Measurements from ENCODE around the gene EXD3. TPM values are rescaled to one million over a fixed set of nuclear protein-coding genes. Genes with fewer than 3 reads are reported as not detected.
"Not testable (repeated sequence)": the region's sequence is repeated elsewhere in the genome, so short reads cannot be mapped to it uniquely, and the experiment has no call there.

EXD3 gene
- polyA plus RNA-seq, 2 of the 4 experiments (the other 2 are of a cell fraction) = 3.4 to 4.5 TPM

GRCh38 chr9:137411645-137412380, 11.1 kb downstream of the EXD3 start (continued):
- TF ChIP-seq MAX (IDR thresholded peaks at IDR 0.05) = peak; percentile 70
- TF ChIP-seq JUN (IDR thresholded peaks at IDR 0.05) = peak in 1 of 2 experiments; percentile 74; a peak in 3 of 5 replicates
- TF ChIP-seq E2F6 (IDR thresholded peaks at IDR 0.05; ENCODE audit: borderline replicate concordance, low read depth) = 0 out of 2 replicates have a peak, but pooled peaks have one; percentile 23
- 0 out of 2 replicates have a peak, but pooled peaks have one; percentile 30 for TF ChIP-seq TFCP2L1 (CRISPR knock-in tag; IDR thresholded peaks at IDR 0.05)
- peak; percentile 79 for TF ChIP-seq BHLHE40 (IDR thresholded peaks at IDR 0.05; ENCODE audit: low read depth, low read length)

- peaks cover 36% of the 10 kb centered on the region for H3K4me1 ChIP-seq
- no peaks in the 10 kb centered on the region for H3K9me3 ChIP-seq
- ATAC-seq (peak; percentile 9 to 14; a peak in 4 of 6 replicates), DNase-seq (ENCODE audit: low read depth in 1 of 2, low spot score in 1 of 2) (no peak), FAIRE-seq (no peak)
- ChIA-PET POLR2A (interaction anchor here (2.6 kb wide), 1 partner anchor 12 kb away, joined by 13 read pairs; the partner anchor contains the start of genes EXD3 and NOXA1), CTCF (interaction anchor here (1.0 to 6.8 kb wide), 3 partner anchors 12 to 108 kb away, joined by 3 to 51 read pairs (median 48); partner anchors contain the start of genes EXD3, NOXA1 and NRARP)
- TF ChIP-seq NFE2L2 (conservative IDR thresholded peaks at IDR 0.05; ENCODE audit: low read length) (no peak), KDM5A (IDR thresholded peaks at IDR 0.05) (no peak), JUN (IDR thresholded peaks at IDR 0.05) (no peak), EP300 (IDR thresholded peaks at IDR 0.05) (no peak), CEBPB (IDR thresholded peaks at IDR 0.05) (no peak), HOXB5 (CRISPR knock-in tag; IDR thresholded peaks at IDR 0.05) (no peak), MAFK (IDR thresholded peaks at IDR 0.05; ENCODE audit: partially characterized antibody) (no peak), ZNF302 (CRISPR knock-in tag; IDR thresholded peaks at IDR 0.05) (no peak)
- WGBS (ENCODE audit: missing lambda C conversion rate) = 17% methylated on average over 11 of the region's 17 CpGs
- peak overlapping the region; percentile 87 for H3K4me2 ChIP-seq
- peak overlapping the region; percentile 32 for H3K4me3 ChIP-seq
- peak overlapping the region; percentile 86 to 98 for H3K27ac ChIP-seq
Observed at GRCh38 chr9:137411260-137411644, 11.7 kb downstream of the EXD3 start.

- POLR2A ChIA-PET = interaction anchor here (2.6 kb wide), 1 partner anchor 12 kb away, joined by 13 read pairs; the partner anchor contains the start of genes EXD3 and NOXA1
- ATAC-seq = no peak
- TF ChIP-seq PHF8 (IDR thresholded peaks at IDR 0.05; ENCODE audit: borderline replicate concordance, low read depth) (no peak), RARB (CRISPR knock-in tag; IDR thresholded peaks at IDR 0.05) (no peak), CTCF (IDR thresholded peaks at IDR 0.05) (no peak), FOSB (CRISPR knock-in tag; IDR thresholded peaks at IDR 0.05) (no peak), FOSL2 (IDR thresholded peaks at IDR 0.05) (no peak), FOSL2 (CRISPR knock-in tag; IDR thresholded peaks at IDR 0.05) (no peak), CBX8 (IDR thresholded peaks at IDR 0.05) (no peak), SREBF2 (IDR thresholded peaks at IDR 0.05) (no peak), HDAC2 (IDR thresholded peaks at IDR 0.05) (no peak)
- CTCF ChIA-PET = interaction anchor here (0.5 to 6.8 kb wide), 4 partner anchors 12 to 108 kb away, joined by 3 to 51 read pairs (median 26); partner anchors contain the start of genes EXD3, NOXA1 and NRARP
- WGBS (ENCODE audit: missing lambda C conversion rate) = 93% methylated on average over 5 of the region's 15 CpGs
- peak overlapping the region; percentile 32; the same call in 2 of the 3 replicates for H3K4me3 ChIP-seq
- H3K27ac ChIP-seq = peak overlapping the region; percentile 86 to 98
- peak overlapping the region; percentile 87 for H3K4me2 ChIP-seq
- H3K4me1 ChIP-seq = peaks cover 36% of the 10 kb centered on the region
- FAIRE-seq = no peak
- H3K9me3 ChIP-seq = no peaks in the 10 kb centered on the region
- no peak for DNase-seq (ENCODE audit: low read depth in 1 of 2, low spot score in 1 of 2)
Observed at GRCh38 chr9:137410891-137411249, 12.1 kb downstream of the EXD3 start.

- POLR2A ChIA-PET = interaction anchor here (0.7 to 2.4 kb wide), 2 partner anchors 64 to 109 kb away, joined by 4 to 13 read pairs; partner anchors contain the start of gene NRARP
- FAIRE-seq = not testable (repeated sequence)
- peak overlapping the region; percentile 87 for H3K4me2 ChIP-seq
Observed at GRCh38 chr9:137410236-137410890, 12.6 kb downstream of the EXD3 start.

More at GRCh38 chr9:137410236-137410890, 12.6 kb downstream of the EXD3 start:
- H3K4me3 ChIP-seq; DNase-seq (ENCODE audit: low read depth in 1 of 2, low spot score in 1 of 2); ATAC-seq; H3K9me3 ChIP-seq: not testable (repeated sequence)
- peak overlapping the region in 1 of 2 experiments; percentile 98; a peak in 4 of 6 replicates for H3K27ac ChIP-seq
- WGBS (ENCODE audit: missing lambda C conversion rate) = 85% methylated on average over 16 of the region's 18 CpGs
- CTCF ChIA-PET = interaction anchor here (0.5 to 6.8 kb wide), 7 partner anchors 13 to 624 kb away, joined by 3 to 51 read pairs (median 3); partner anchors contain the start of genes EXD3, NOXA1 and NRARP
- peaks cover 40% of the 10 kb centered on the region for H3K4me1 ChIP-seq
